HG03196 (cell line): ENCODE data around the gene CAMTA2.
A peak's percentile ranks its signal among the peaks of the same experiment; 100 is the strongest.
"Not testable (repeated sequence)": the region's sequence is repeated elsewhere in the genome, so short reads cannot be mapped to it uniquely, and the experiment has no call there.

ENCODE experiments used
- ATAC-seq: cut with Tn5 transposase; IDR thresholded peaks from one replicate; pipeline ENCODE4 v1.9.1; 2021; ENCODE audit not compliant: unreplicated experiment

The CAMTA2 gene

GRCh38 chr17:4986951-4987766 lies at the start of gene CAMTA2:
Gene CAMTA2 (minus strand): TSS chr17:4987675. CDS start chr17:4986222, 1,453 bp downstream.
- peak; percentile 57 for ATAC-seq

- ATAC-seq: no peak
Observed at GRCh38 chr17:5035315-5035714, 47.8 kb upstream of the CAMTA2 start, which contains the start of gene SLC52A1. Gene SLC52A1 (minus strand): TSS chr17:5035426. CDS start chr17:5034606, 820 bp downstream.

- no peak for ATAC-seq
Observed at GRCh38 chr17:5034651-5035050, 47.2 kb upstream of the CAMTA2 start.

- no peak for ATAC-seq
Observed at GRCh38 chr17:5034063-5034462, 46.6 kb upstream of the CAMTA2 start.

- no peak for ATAC-seq
Observed at GRCh38 chr17:5033352-5034015, 46.0 kb upstream of the CAMTA2 start.

- ATAC-seq: no peak
Observed at GRCh38 chr17:5032865-5033264, 45.4 kb upstream of the CAMTA2 start.

GRCh38 chr17:5031365-5032082 lies 44.0 kb upstream of the CAMTA2 start:
- ATAC-seq: peak; percentile 51

GRCh38 chr17:5030168-5030567 lies 42.7 kb upstream of the CAMTA2 start:
- not testable (repeated sequence) for ATAC-seq

GRCh38 chr17:5027916-5028315 lies 40.4 kb upstream of the CAMTA2 start:
- no peak for ATAC-seq

GRCh38 chr17:5027299-5027698 lies 39.8 kb upstream of the CAMTA2 start:
- no peak for ATAC-seq

- ATAC-seq: no peak
Observed at GRCh38 chr17:5024604-5025003, 37.1 kb upstream of the CAMTA2 start.

GRCh38 chr17:5023588-5024147 lies 36.2 kb upstream of the CAMTA2 start:
- ATAC-seq: no peak

GRCh38 chr17:5022171-5022711 lies 34.8 kb upstream of the CAMTA2 start:
- no peak for ATAC-seq

- ATAC-seq: no peak
Observed at GRCh38 chr17:5020502-5021023, 33.1 kb upstream of the CAMTA2 start.

- ATAC-seq: no peak
Observed at GRCh38 chr17:5019475-5019956, 32.0 kb upstream of the CAMTA2 start.

- ATAC-seq: no peak
Observed at GRCh38 chr17:5014357-5014756, 26.9 kb upstream of the CAMTA2 start.

GRCh38 chr17:5011928-5012327 lies 24.5 kb upstream of the CAMTA2 start:
- no peak for ATAC-seq

GRCh38 chr17:5003214-5003867 lies 15.9 kb upstream of the CAMTA2 start:
- ATAC-seq: no peak

GRCh38 chr17:5002121-5002788 lies 14.8 kb upstream of the CAMTA2 start:
- ATAC-seq: no peak

GRCh38 chr17:5000237-5000639 lies 12.8 kb upstream of the CAMTA2 start:
- no peak for ATAC-seq
